ENCODE results near the gene KCP. TPM values are rescaled to one million over a fixed set of nuclear protein-coding genes. Genes with fewer than 3 reads are reported as not detected.

KCP gene
- total and polyA plus RNA-seq, 2 experiments from 2014 or later, result 0.76 to 1.1 TPM

DNA sequence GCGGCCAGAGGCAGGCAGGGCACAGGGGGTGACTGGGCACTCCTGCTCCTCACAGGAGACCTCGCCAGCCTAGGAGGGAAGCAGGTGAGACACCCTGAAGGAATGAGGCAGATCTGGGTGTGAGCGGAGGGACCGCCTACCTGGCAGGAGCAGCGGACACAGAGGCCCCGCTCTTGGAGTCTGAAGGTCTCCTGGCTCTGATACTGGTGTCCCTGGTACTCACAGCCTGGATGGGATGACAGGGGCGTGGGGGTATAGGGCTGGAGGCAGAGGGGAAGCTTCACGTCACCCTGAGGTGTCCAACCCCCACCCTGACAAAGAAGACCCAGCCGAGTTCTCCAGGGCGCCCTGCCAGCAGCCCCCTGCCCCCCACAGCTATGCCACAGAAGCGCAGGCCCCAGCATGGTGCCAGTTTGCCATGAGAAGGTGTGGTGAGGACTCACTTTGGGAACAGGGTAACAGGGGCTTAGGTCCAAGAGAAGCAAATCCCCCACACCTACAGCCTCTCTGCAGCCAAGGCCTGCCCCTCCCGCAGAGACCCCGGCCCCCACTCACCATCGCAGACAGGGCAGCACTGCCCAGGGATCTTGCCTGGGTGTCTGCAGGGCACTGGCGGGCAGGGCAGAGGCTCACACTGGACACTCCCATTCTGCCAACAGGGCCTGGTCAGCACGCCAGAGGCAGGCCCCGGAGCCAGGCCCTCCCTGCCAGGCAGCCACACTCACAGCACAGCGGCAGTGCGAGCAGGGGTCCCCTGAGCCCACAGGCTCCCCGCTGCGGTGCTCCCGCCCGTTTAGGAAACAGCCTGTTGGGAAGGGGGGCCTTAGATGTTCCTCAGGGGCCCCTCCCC is 17.0 kb downstream of the KCP start:
- no peak overlapping the region for H3K4me3 ChIP-seq
- H3K4me1 Mint-ChIP-seq, result no peaks in the 10 kb centered on the region; the same call in 2 of the 3 replicates
- no peak for TF ChIP-seq EZH2 (IDR thresholded peaks at IDR 0.05; ENCODE audit: low read depth, unreplicated experiment)
- no peak for TF ChIP-seq POLR2AphosphoS5 (IDR thresholded peaks at IDR 0.05; ENCODE audit: low read depth)
- no peak for TF ChIP-seq STAT1 (IDR thresholded peaks at IDR 0.05; ENCODE audit: unreplicated experiment)
- TF ChIP-seq, protein P1, sequence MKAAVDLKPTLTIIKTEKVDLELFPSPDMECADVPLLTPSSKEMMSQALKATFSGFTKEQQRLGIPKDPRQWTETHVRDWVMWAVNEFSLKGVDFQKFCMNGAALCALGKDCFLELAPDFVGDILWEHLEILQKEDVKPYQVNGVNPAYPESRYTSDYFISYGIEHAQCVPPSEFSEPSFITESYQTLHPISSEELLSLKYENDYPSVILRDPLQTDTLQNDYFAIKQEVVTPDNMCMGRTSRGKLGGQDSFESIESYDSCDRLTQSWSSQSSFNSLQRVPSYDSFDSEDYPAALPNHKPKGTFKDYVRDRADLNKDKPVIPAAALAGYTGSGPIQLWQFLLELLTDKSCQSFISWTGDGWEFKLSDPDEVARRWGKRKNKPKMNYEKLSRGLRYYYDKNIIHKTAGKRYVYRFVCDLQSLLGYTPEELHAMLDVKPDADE (IDR thresholded peaks at IDR 0.05), result no peak
- no peak for TF ChIP-seq ZNF114 (CRISPR knock-in tag; IDR thresholded peaks at IDR 0.05)
- TF ChIP-seq CREB1 (CRISPR knock-in tag; IDR thresholded peaks at IDR 0.05; ENCODE audit: low read depth), result no peak
- TF ChIP-seq, protein P2, sequence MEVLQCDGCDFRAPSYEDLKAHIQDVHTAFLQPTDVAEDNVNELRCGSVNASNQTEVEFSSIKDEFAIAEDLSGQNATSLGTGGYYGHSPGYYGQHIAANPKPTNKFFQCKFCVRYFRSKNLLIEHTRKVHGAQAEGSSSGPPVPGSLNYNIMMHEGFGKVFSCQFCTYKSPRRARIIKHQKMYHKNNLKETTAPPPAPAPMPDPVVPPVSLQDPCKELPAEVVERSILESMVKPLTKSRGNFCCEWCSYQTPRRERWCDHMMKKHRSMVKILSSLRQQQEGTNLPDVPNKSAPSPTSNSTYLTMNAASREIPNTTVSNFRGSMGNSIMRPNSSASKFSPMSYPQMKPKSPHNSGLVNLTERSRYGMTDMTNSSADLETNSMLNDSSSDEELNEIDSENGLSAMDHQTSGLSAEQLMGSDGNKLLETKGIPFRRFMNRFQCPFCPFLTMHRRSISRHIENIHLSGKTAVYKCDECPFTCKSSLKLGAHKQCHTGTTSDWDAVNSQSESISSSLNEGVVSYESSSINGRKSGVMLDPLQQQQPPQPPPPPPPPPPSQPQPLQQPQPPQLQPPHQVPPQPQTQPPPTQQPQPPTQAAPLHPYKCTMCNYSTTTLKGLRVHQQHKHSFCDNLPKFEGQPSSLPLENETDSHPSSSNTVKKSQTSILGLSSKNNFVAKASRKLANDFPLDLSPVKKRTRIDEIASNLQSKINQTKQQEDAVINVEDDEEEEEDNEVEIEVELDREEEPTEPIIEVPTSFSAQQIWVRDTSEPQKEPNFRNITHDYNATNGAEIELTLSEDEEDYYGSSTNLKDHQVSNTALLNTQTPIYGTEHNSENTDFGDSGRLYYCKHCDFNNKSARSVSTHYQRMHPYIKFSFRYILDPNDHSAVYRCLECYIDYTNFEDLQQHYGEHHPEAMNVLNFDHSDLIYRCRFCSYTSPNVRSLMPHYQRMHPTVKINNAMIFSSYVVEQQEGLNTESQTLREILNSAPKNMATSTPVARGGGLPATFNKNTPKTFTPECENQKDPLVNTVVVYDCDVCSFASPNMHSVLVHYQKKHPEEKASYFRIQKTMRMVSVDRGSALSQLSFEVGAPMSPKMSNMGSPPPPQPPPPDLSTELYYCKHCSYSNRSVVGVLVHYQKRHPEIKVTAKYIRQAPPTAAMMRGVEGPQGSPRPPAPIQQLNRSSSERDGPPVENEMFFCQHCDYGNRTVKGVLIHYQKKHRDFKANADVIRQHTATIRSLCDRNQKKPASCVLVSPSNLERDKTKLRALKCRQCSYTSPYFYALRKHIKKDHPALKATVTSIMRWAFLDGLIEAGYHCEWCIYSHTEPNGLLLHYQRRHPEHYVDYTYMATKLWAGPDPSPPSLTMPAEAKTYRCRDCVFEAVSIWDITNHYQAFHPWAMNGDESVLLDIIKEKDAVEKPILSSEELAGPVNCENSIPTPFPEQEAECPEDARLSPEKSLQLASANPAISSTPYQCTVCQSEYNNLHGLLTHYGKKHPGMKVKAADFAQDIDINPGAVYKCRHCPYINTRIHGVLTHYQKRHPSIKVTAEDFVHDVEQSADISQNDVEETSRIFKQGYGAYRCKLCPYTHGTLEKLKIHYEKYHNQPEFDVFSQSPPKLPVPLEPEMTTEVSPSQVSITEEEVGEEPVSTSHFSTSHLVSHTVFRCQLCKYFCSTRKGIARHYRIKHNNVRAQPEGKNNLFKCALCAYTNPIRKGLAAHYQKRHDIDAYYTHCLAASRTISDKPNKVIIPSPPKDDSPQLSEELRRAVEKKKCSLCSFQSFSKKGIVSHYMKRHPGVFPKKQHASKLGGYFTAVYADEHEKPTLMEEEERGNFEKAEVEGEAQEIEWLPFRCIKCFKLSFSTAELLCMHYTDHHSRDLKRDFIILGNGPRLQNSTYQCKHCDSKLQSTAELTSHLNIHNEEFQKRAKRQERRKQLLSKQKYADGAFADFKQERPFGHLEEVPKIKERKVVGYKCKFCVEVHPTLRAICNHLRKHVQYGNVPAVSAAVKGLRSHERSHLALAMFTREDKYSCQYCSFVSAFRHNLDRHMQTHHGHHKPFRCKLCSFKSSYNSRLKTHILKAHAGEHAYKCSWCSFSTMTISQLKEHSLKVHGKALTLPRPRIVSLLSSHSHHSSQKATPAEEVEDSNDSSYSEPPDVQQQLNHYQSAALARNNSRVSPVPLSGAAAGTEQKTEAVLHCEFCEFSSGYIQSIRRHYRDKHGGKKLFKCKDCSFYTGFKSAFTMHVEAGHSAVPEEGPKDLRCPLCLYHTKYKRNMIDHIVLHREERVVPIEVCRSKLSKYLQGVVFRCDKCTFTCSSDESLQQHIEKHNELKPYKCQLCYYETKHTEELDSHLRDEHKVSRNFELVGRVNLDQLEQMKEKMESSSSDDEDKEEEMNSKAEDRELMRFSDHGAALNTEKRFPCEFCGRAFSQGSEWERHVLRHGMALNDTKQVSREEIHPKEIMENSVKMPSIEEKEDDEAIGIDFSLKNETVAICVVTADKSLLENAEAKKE (CRISPR knock-in tag; IDR thresholded peaks at IDR 0.05), result no peak
- TF ChIP-seq, protein P3, sequence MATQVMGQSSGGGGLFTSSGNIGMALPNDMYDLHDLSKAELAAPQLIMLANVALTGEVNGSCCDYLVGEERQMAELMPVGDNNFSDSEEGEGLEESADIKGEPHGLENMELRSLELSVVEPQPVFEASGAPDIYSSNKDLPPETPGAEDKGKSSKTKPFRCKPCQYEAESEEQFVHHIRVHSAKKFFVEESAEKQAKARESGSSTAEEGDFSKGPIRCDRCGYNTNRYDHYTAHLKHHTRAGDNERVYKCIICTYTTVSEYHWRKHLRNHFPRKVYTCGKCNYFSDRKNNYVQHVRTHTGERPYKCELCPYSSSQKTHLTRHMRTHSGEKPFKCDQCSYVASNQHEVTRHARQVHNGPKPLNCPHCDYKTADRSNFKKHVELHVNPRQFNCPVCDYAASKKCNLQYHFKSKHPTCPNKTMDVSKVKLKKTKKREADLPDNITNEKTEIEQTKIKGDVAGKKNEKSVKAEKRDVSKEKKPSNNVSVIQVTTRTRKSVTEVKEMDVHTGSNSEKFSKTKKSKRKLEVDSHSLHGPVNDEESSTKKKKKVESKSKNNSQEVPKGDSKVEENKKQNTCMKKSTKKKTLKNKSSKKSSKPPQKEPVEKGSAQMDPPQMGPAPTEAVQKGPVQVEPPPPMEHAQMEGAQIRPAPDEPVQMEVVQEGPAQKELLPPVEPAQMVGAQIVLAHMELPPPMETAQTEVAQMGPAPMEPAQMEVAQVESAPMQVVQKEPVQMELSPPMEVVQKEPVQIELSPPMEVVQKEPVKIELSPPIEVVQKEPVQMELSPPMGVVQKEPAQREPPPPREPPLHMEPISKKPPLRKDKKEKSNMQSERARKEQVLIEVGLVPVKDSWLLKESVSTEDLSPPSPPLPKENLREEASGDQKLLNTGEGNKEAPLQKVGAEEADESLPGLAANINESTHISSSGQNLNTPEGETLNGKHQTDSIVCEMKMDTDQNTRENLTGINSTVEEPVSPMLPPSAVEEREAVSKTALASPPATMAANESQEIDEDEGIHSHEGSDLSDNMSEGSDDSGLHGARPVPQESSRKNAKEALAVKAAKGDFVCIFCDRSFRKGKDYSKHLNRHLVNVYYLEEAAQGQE (IDR thresholded peaks at IDR 0.05; ENCODE audit: unreplicated experiment), result no peak
- TF ChIP-seq, protein P4, sequence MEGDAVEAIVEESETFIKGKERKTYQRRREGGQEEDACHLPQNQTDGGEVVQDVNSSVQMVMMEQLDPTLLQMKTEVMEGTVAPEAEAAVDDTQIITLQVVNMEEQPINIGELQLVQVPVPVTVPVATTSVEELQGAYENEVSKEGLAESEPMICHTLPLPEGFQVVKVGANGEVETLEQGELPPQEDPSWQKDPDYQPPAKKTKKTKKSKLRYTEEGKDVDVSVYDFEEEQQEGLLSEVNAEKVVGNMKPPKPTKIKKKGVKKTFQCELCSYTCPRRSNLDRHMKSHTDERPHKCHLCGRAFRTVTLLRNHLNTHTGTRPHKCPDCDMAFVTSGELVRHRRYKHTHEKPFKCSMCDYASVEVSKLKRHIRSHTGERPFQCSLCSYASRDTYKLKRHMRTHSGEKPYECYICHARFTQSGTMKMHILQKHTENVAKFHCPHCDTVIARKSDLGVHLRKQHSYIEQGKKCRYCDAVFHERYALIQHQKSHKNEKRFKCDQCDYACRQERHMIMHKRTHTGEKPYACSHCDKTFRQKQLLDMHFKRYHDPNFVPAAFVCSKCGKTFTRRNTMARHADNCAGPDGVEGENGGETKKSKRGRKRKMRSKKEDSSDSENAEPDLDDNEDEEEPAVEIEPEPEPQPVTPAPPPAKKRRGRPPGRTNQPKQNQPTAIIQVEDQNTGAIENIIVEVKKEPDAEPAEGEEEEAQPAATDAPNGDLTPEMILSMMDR (conservative IDR thresholded peaks at IDR 0.05; ENCODE audit: low read depth in 2 of 2), result no peak
- no peak for TF ChIP-seq JUNB (IDR thresholded peaks at IDR 0.05; ENCODE audit: unreplicated experiment)
- no peak for TF ChIP-seq EZH2phosphoT487 (IDR thresholded peaks at IDR 0.05; ENCODE audit: unreplicated experiment)
- TF ChIP-seq ZNF331 (CRISPR knock-in tag; IDR thresholded peaks at IDR 0.05; ENCODE audit: low read depth), result no peak
- TF ChIP-seq NANOG (IDR thresholded peaks at IDR 0.05; ENCODE audit: borderline replicate concordance), result no peak
- H3K79me2 ChIP-seq (replicated peaks; ENCODE audit: insufficient read depth), result no peaks in the 10 kb centered on the region
- H3K27me3 Mint-ChIP-seq (ENCODE audit: insufficient read depth, low read depth, poor library complexity), result peaks cover 9% of the 10 kb centered on the region
- no peak overlapping the region for H3K4me3 Mint-ChIP-seq
- H3K27ac ChIP-seq (ENCODE audit: low read depth), result no peak overlapping the region
- H4K20me1 ChIP-seq (replicated peaks; ENCODE audit: insufficient read depth), result no peaks in the 10 kb centered on the region
- no peak overlapping the region for H2AFZ ChIP-seq
- peaks cover 12% of the 10 kb centered on the region; the same call in 1 of the 2 replicates for H3K4me1 ChIP-seq (ENCODE audit: insufficient read depth)
- no peak overlapping the region for H3K4me2 ChIP-seq
- no peak overlapping the region for H3K27ac Mint-ChIP-seq
- peaks cover 10% of the 10 kb centered on the region; the same call in 1 of the 2 replicates for H3K27me3 ChIP-seq (ENCODE audit: insufficient read depth)
- H3F3A ChIP-seq (replicated peaks; ENCODE audit: low read depth), result no peaks in the 10 kb centered on the region
- DNase-seq (ENCODE audit: low spot score) (no peak), ATAC-seq (no peak)
- H3K9me3 Mint-ChIP-seq, result peaks cover 3% of the 10 kb centered on the region; the same call in 2 of the 3 replicates
- H3K36me3 Mint-ChIP-seq (ENCODE audit: low read depth), result peaks cover 3% of the 10 kb centered on the region
- no peaks in the 10 kb centered on the region for H3K9me2 ChIP-seq (ENCODE audit: insufficient read depth)
- H3K36me3 ChIP-seq (ENCODE audit: insufficient read depth), result 0 out of 2 replicates have a peak, but pooled peaks cover 3% of the 10 kb centered on the region
